GM13977 (cell line): ENCODE measurements around the gene OR51A7.
"Not testable (repeated sequence)": the region's sequence is repeated elsewhere in the genome, so short reads cannot be mapped to it uniquely, and the experiment has no call there.

Experiments used
- DNase-seq: peaks from one replicate; pipeline ENCODE4 v3.0.0; 2012; ENCODE audit warnings: low spot score
- CTCF ChIP-seq: IDR thresholded peaks from 2 replicates; pipeline ENCODE4 v1.5.1; 2012; ENCODE audit warnings: mild to moderate bottlenecking, control low read depth; ENCODE audit not compliant: insufficient read depth; ENCODE audit errors: extremely low read depth, missing control alignments
- in situ Hi-C: fragments of 300-500 bp; cut with MboI; formaldehyde crosslinking; loops from one replicate; pipeline ENCODE4 v1.12.0; 2022; ENCODE audit warnings: low sequenced_read_pairs, low pct_unique_long_range_greater_than_20kb, mixed read lengths, inconsistent platforms; ENCODE audit not compliant: unreplicated experiment

The OR51A7 gene

GRCh38 chr11:4903484-4903883 is at the start of gene OR51A7:
TSS of gene OR51A7 (plus strand) at chr11:4903783. CDS start at chr11:4907370, 3,587 bp downstream.
- in situ Hi-C loops: no loop called here
- no peak for DNase-seq
- TF ChIP-seq CTCF: no peak

- in situ Hi-C loops, DNase-seq: not testable (repeated sequence)
Observed at GRCh38 chr11:4854286-4854685, 49.3 kb upstream of the OR51A7 start.

GRCh38 chr11:4862447-4863236 is 40.9 kb upstream of the OR51A7 start:
- no peak for TF ChIP-seq CTCF
- in situ Hi-C loops: no loop called here
- DNase-seq: no peak

- no peak for TF ChIP-seq CTCF
- in situ Hi-C loops: no loop called here
- DNase-seq: no peak
Observed at GRCh38 chr11:4863876-4864275, 39.7 kb upstream of the OR51A7 start.

- no peak for DNase-seq
- no peak for TF ChIP-seq CTCF
- in situ Hi-C loops: no loop called here
Observed at GRCh38 chr11:4865855-4866254, 37.7 kb upstream of the OR51A7 start.

GRCh38 chr11:4881188-4881587 is 22.4 kb upstream of the OR51A7 start:
- no peak for TF ChIP-seq CTCF
- in situ Hi-C loops: no loop called here
- DNase-seq: no peak

GRCh38 chr11:4881860-4882500 is 21.6 kb upstream of the OR51A7 start, which contains the start of gene OR51T1:
TSS of gene OR51T1 (plus strand) at chr11:4881900. CDS start at chr11:4881900, 0 bp downstream.
- DNase-seq: no peak
- in situ Hi-C loops: no loop called here
- no peak for TF ChIP-seq CTCF
